ENCODE results near the gene LRRIQ4.

DNA sequence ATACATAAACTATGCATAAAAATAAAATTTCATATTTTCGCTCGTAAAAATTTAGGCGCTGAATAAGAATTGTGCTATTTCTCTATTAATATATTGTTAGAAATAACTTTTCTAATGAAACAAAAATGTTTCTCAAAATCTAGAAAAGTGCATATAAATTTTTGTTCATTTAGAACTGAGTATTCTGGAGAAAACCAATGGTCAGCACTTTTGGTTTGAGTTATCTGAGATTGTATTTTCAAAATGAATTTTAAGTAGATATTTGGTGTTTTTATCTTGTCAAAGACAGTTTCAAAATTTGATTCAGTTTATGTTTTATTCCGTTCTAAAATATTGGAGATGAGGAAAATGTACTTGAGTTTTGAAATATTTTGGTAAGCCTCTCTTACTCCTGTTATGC lies 25.6 kb upstream of the LRRIQ4 start:
- TF ChIP-seq, protein P1, sequence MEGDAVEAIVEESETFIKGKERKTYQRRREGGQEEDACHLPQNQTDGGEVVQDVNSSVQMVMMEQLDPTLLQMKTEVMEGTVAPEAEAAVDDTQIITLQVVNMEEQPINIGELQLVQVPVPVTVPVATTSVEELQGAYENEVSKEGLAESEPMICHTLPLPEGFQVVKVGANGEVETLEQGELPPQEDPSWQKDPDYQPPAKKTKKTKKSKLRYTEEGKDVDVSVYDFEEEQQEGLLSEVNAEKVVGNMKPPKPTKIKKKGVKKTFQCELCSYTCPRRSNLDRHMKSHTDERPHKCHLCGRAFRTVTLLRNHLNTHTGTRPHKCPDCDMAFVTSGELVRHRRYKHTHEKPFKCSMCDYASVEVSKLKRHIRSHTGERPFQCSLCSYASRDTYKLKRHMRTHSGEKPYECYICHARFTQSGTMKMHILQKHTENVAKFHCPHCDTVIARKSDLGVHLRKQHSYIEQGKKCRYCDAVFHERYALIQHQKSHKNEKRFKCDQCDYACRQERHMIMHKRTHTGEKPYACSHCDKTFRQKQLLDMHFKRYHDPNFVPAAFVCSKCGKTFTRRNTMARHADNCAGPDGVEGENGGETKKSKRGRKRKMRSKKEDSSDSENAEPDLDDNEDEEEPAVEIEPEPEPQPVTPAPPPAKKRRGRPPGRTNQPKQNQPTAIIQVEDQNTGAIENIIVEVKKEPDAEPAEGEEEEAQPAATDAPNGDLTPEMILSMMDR (IDR thresholded peaks at IDR 0.05): no peak
- TF ChIP-seq POLR2A (IDR thresholded peaks at IDR 0.05): no peak
